ENCODE data around the gene DHX35. TPM values are rescaled to one million over a fixed set of nuclear protein-coding genes. Genes with fewer than 3 reads are reported as not detected.

Gene DHX35
- polyA plus RNA-seq, 3 donors = 1.6 to 11.2 (median 2.7) TPM

- H3K27me3 ChIP-seq (ENCODE audit: control insufficient read depth in 2 of 2, insufficient read depth in 2 of 2, low read length in 2 of 2) = no peaks in the 10 kb centered on the region
- H3K4me1 ChIP-seq (ENCODE audit: control insufficient read depth in 1 of 2, insufficient read depth in 2 of 2, low read length in 2 of 2) = peaks cover 9 to 13% of the 10 kb centered on the region in 2 donors
- Mint-ChIP-seq H3K27ac (peak overlapping the region in 1 of 7 donors; percentile 13), H3K4me3 (no peak overlapping the region), H3K27me3 (ENCODE audit: low read depth in 3 of 3) (peaks cover 9 to 16% (median 10%) of the 10 kb centered on the region in 3 donors), H3K4me1 (peaks cover 8% of the 10 kb centered on the region), H3K9me3 (no peaks in the 10 kb centered on the region), H3K36me3 (no peaks in the 10 kb centered on the region)
- no peaks in the 10 kb centered on the region for H3K9me3 ChIP-seq (replicated peaks in 1 of 2; ENCODE audit: control insufficient read depth in 1 of 2, insufficient read depth in 1 of 2, low read length in 2 of 2)
- WGBS (ENCODE audit: insufficient coverage) = 100% methylated on average over 5 of the region's 8 CpGs
- intact Hi-C loops (cut with micrococcal nuclease) = loop anchor here in 1 of 2 donors (10.0 kb wide), 1 partner anchor 408 kb away; no protein-coding TSS in a partner anchor
- H3K9ac ChIP-seq (ENCODE audit: insufficient read depth, low read length, poor library complexity, severe bottlenecking) = no peak overlapping the region
- H3K36me3 ChIP-seq (replicated peaks in 1 of 2; ENCODE audit: control insufficient read depth in 1 of 2, insufficient read depth in 2 of 2, low read length in 2 of 2) = no peaks in the 10 kb centered on the region
- no peaks in the 10 kb centered on the region for H4K20me1 ChIP-seq (ENCODE audit: insufficient read depth, low read length)
- H3K4me2 ChIP-seq (replicated peaks; ENCODE audit: extremely low read depth, low read length, poor library complexity, severe bottlenecking) = no peak overlapping the region
- H2AFZ ChIP-seq (ENCODE audit: insufficient read depth, low read depth, low read length, poor library complexity, severe bottlenecking) = no peak overlapping the region
- no peak for DNase-seq
- no peak for TF ChIP-seq CTCF (IDR thresholded peaks at IDR 0.05)
- no peak overlapping the region for H3K27ac ChIP-seq (ENCODE audit: low read depth in 1 of 2, low read length in 2 of 2)
- H3K79me2 ChIP-seq (ENCODE audit: insufficient read depth, low read length) = no peaks in the 10 kb centered on the region
- no peak overlapping the region for H3K4me3 ChIP-seq (replicated peaks in 1 of 3; ENCODE audit: low read depth in 2 of 3, low read length in 3 of 3)
Measured at GRCh38 chr20:39052676-39053075, 90.5 kb downstream of the DHX35 start.

- no peak overlapping the region for H3K4me3 ChIP-seq (replicated peaks in 1 of 3; ENCODE audit: low read depth in 2 of 3, low read length in 3 of 3)
- no peaks in the 10 kb centered on the region for H3K4me1 ChIP-seq (ENCODE audit: control insufficient read depth in 1 of 2, insufficient read depth in 2 of 2, low read length in 2 of 2)
- H2AFZ ChIP-seq (ENCODE audit: insufficient read depth, low read depth, low read length, poor library complexity, severe bottlenecking) = no peak overlapping the region
- Mint-ChIP-seq H3K27me3 (ENCODE audit: low read depth in 3 of 3) (peaks cover 7 to 13% (median 7%) of the 10 kb centered on the region in 3 donors), H3K9me3 (no peaks in the 10 kb centered on the region), H3K27ac (peak overlapping the region in 1 of 7 donors; percentile 33), H3K4me1 (no peaks in the 10 kb centered on the region), H3K4me3 (no peak overlapping the region), H3K36me3 (no peaks in the 10 kb centered on the region)
- TF ChIP-seq CTCF (IDR thresholded peaks at IDR 0.05) = no peak
- DNase-seq = no peak
- intact Hi-C loops (cut with micrococcal nuclease) = loop anchor here in 1 of 2 donors (10.0 kb wide), 1 partner anchor 412 kb away; no protein-coding TSS in a partner anchor
- H3K27me3 ChIP-seq (ENCODE audit: control insufficient read depth in 2 of 2, insufficient read depth in 2 of 2, low read length in 2 of 2) = no peaks in the 10 kb centered on the region
- WGBS (ENCODE audit: insufficient coverage) = 74% methylated on average over 5 of the region's 7 CpGs
- no peaks in the 10 kb centered on the region for H4K20me1 ChIP-seq (ENCODE audit: insufficient read depth, low read length)
- no peak overlapping the region for H3K9ac ChIP-seq (ENCODE audit: insufficient read depth, low read length, poor library complexity, severe bottlenecking)
- no peak overlapping the region for H3K27ac ChIP-seq (ENCODE audit: low read depth in 1 of 2, low read length in 2 of 2)
- no peak overlapping the region for H3K4me2 ChIP-seq (replicated peaks; ENCODE audit: extremely low read depth, low read length, poor library complexity, severe bottlenecking)
- H3K79me2 ChIP-seq (ENCODE audit: insufficient read depth, low read length) = no peaks in the 10 kb centered on the region
- H3K36me3 ChIP-seq (replicated peaks in 1 of 2; ENCODE audit: control insufficient read depth in 1 of 2, insufficient read depth in 2 of 2, low read length in 2 of 2) = no peaks in the 10 kb centered on the region
- no peaks in the 10 kb centered on the region for H3K9me3 ChIP-seq (replicated peaks in 1 of 2; ENCODE audit: control insufficient read depth in 1 of 2, insufficient read depth in 1 of 2, low read length in 2 of 2)
Measured at GRCh38 chr20:39057143-39057542, 95.0 kb downstream of the DHX35 start.

All from CD14-positive monocyte (primary cell).